GM19372 (cell line): ENCODE data around the gene TEX22.

ENCODE experiments used
- ATAC-seq: cut with Tn5 transposase; IDR thresholded peaks from one replicate; pipeline ENCODE4 v1.9.1; 2021; ENCODE audit warnings: mild to moderate bottlenecking, low read depth, moderate library complexity; ENCODE audit not compliant: unreplicated experiment

The TEX22 gene

GRCh38 chr14:105366386-105367074 lies 31.8 kb upstream of the TEX22 start:
- ATAC-seq: no peak

- ATAC-seq: no peak
Measured at GRCh38 chr14:105367116-105368031, 31.0 kb upstream of the TEX22 start.

- ATAC-seq: no peak
Measured at GRCh38 chr14:105368032-105368417, 30.3 kb upstream of the TEX22 start.

GRCh38 chr14:105368426-105368825 lies 29.9 kb upstream of the TEX22 start:
- ATAC-seq: no peak

GRCh38 chr14:105368910-105369652 lies 29.3 kb upstream of the TEX22 start:
- no peak for ATAC-seq

GRCh38 chr14:105369653-105370040 lies 28.7 kb upstream of the TEX22 start:
- ATAC-seq: no peak

- ATAC-seq: no peak
Measured at GRCh38 chr14:105374389-105374788, 23.9 kb upstream of the TEX22 start.

- no peak for ATAC-seq
Measured at GRCh38 chr14:105375635-105376057, 22.7 kb upstream of the TEX22 start.

- ATAC-seq: no peak
Measured at GRCh38 chr14:105376521-105377440, 21.6 kb upstream of the TEX22 start.

- ATAC-seq: no peak
Measured at GRCh38 chr14:105377555-105378182, 20.7 kb upstream of the TEX22 start.

GRCh38 chr14:105378199-105378598 lies 20.1 kb upstream of the TEX22 start:
- ATAC-seq: no peak

- ATAC-seq: no peak
Measured at GRCh38 chr14:105378873-105379685, 19.3 kb upstream of the TEX22 start.

- no peak for ATAC-seq
Measured at GRCh38 chr14:105379946-105380345, 18.4 kb upstream of the TEX22 start.

GRCh38 chr14:105380756-105381155 lies 17.6 kb upstream of the TEX22 start:
- ATAC-seq: no peak

GRCh38 chr14:105381446-105382342 lies 16.6 kb upstream of the TEX22 start:
- no peak for ATAC-seq

- no peak for ATAC-seq
Measured at GRCh38 chr14:105382343-105383082, 15.8 kb upstream of the TEX22 start.

GRCh38 chr14:105383083-105383730 lies 15.1 kb upstream of the TEX22 start:
- no peak for ATAC-seq
